Bronchial epithelial cell (primary cell): ENCODE results near the gene MUC20. TPM values are rescaled to one million over a fixed set of nuclear protein-coding genes. Genes with fewer than 3 reads are reported as not detected.
"Not testable (repeated sequence)": the region's sequence is repeated elsewhere in the genome, so short reads cannot be mapped to it uniquely, and the experiment has no call there.

Source experiments
- DNase-seq: peaks from one replicate; pipeline ENCODE4 v3.0.0-alpha.2; 2010; ENCODE audit warnings: low read depth
- FAIRE-seq: peaks from 2 replicates; lab custom pipeline; 2011; peaks lifted over from hg19 to GRCh38; lab: Jason Lieb, UNC
- H3K27me3 ChIP-seq: 2 replicates; pipeline ENCODE4 v1.5.1; 2011; ENCODE audit warnings: low read length; ENCODE audit not compliant: control insufficient read depth, insufficient read depth
- H3K36me3 ChIP-seq: 2 replicates; pipeline ENCODE4 v1.5.1; 2011; ENCODE audit warnings: low read length; ENCODE audit not compliant: control insufficient read depth, insufficient read depth
- H3K4me3 ChIP-seq: 2 replicates; pipeline ENCODE4 v1.5.1; 2011; ENCODE audit warnings: mild to moderate bottlenecking, low read depth, low read length, control low read depth
- total RNA-seq: library from RNA; depleted of rRNA; stranded (reverse); fragments of >200 nt; gene quantifications from 2 replicates; pipeline ENCODE4 v1.2.1, GENCODE V29; 2014
- TF ChIP-seq, protein P1 (sequence below): IDR thresholded peaks from 2 replicates; pipeline ENCODE4 v1.5.1; 2011; ENCODE audit warnings: mild to moderate bottlenecking, moderate library complexity, low read length, control low read depth, inconsistent platforms; ENCODE audit not compliant: insufficient read depth, severe bottlenecking

MUC20 gene
- total RNA-seq, 1 donor from 2014 or later, result 1.6 TPM

DNA sequence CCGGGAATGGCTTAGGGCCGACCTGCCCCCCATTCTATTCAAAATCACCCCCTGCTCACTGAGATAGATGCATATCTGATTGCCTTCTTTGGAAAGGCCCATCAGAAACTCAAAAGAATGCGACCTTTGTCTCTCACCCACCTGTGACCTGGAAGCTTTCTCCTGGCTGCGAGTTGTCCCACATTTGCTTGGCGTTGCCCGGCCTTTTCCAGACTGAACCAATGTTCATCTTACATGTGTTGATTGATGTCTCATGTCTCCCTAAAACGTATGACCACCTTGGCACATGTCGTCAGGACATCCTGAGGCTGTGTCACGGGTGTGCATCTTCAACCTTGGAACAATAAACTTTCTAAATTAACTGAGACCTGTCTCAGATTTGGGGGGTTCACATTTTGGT is 3.4 kb upstream of the MUC20 start:
- FAIRE-seq (no peak), DNase-seq (no peak)
- no peaks in the 10 kb centered on the region for H3K36me3 ChIP-seq
- H3K27me3 ChIP-seq, result peaks cover 15% of the 10 kb centered on the region
- no peak overlapping the region for H3K4me3 ChIP-seq
- TF ChIP-seq, protein P1, sequence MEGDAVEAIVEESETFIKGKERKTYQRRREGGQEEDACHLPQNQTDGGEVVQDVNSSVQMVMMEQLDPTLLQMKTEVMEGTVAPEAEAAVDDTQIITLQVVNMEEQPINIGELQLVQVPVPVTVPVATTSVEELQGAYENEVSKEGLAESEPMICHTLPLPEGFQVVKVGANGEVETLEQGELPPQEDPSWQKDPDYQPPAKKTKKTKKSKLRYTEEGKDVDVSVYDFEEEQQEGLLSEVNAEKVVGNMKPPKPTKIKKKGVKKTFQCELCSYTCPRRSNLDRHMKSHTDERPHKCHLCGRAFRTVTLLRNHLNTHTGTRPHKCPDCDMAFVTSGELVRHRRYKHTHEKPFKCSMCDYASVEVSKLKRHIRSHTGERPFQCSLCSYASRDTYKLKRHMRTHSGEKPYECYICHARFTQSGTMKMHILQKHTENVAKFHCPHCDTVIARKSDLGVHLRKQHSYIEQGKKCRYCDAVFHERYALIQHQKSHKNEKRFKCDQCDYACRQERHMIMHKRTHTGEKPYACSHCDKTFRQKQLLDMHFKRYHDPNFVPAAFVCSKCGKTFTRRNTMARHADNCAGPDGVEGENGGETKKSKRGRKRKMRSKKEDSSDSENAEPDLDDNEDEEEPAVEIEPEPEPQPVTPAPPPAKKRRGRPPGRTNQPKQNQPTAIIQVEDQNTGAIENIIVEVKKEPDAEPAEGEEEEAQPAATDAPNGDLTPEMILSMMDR, result no peak

DNA sequence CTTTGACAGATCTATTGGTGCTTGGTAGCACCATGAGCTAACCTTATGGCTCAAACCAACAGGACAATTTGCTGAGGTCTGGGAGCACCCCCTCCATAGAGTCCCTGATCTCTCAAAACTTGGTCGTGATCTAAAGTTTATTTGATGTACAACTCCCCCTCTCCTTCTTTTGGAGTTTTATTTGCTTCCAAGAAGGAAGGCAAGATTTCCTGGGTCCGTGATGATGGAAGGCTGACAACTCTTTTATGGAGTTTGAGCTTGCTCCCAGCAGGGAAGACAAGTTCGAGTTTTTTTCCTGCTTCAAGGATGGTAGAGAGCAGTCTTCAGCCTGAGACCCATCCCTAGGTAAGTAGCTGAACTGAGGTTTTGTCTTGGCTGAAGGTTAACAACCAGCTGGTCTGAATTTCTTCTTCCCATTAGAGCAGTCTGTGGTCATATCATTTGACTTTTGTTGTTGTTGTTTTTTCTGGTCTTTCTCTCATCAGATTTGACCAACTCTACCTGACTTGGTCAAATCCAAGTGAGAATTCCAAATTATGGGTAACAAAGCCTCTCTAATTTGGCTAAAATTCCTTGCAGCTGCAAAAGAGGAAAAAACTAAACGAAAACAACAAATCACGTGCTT is 2.8 kb upstream of the MUC20 start:
- DNase-seq (no peak), FAIRE-seq (no peak)
- TF ChIP-seq, protein P1, result no peak
- Histone ChIP-seq H3K4me3 (no peak overlapping the region), H3K27me3 (peaks cover 15% of the 10 kb centered on the region), H3K36me3 (no peaks in the 10 kb centered on the region)

DNA sequence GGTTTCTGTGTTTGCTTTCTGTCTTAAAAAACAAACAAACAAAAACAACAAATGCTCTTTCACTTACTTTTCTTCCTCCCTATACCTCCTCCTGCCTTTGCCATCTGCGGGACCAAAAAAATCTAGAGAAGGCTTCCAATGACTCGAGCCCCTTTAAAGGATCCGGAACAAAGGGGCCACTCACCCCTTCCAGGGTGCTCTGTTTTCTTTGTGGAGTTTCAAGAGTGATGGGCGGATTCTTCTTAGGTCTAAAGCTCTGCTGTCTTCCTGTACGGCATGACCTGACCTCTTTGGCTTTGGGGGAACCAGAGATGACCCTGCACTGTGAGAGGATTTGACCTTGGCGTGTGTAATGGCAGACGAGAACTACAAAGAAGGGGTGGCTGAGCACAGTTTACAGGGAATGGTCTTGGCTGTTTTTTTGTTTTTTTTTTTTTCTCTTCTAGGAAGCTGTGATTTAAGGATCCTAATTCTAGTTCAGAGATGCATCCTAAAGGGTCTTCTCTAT is 2.2 kb upstream of the MUC20 start:
- H3K27me3 ChIP-seq, result peaks cover 15% of the 10 kb centered on the region
- no peak overlapping the region for H3K4me3 ChIP-seq
- H3K36me3 ChIP-seq, result no peaks in the 10 kb centered on the region
- FAIRE-seq, result no peak
- no peak for DNase-seq
- TF ChIP-seq, protein P1, result no peak

DNA sequence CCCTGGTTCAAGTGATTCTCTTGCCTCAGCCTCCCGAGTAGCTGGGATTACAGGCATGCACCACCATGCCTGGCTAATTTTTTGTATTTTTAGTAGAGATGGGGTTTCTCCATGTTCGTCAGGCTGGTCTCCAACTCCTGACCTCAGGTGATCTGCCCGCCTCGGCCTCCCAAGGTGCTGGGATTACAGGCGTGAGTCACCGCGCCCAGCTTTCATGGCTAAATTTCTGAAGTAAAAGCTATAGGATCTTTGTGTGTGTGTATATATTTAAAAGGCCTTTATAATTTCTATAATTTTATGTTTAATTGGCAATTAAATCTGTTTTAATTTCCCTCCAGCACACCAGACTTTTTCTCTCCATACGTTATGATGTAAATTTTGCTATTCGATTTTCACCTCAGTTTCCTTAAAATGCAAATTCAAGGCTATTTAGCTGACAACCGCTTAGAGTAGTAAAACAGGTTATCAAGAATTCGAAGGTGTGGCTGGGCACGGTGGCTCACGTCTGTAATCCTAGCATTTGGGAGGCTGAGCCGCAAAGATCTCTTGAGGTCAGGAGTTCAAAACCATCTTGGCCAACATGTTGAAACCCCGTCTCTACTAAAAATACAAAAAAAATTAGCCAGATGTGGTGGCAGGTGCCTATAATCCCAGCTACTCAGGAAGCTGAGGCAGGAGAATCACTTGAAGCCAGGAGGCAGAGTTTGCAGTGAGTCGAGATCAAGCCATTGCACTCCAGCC is 1.1 kb upstream of the MUC20 start:
- H3K27me3 ChIP-seq, result peaks cover 12% of the 10 kb centered on the region
- not testable (repeated sequence) for H3K36me3 ChIP-seq, FAIRE-seq, H3K4me3 ChIP-seq
- DNase-seq, result peak; percentile 50

DNA sequence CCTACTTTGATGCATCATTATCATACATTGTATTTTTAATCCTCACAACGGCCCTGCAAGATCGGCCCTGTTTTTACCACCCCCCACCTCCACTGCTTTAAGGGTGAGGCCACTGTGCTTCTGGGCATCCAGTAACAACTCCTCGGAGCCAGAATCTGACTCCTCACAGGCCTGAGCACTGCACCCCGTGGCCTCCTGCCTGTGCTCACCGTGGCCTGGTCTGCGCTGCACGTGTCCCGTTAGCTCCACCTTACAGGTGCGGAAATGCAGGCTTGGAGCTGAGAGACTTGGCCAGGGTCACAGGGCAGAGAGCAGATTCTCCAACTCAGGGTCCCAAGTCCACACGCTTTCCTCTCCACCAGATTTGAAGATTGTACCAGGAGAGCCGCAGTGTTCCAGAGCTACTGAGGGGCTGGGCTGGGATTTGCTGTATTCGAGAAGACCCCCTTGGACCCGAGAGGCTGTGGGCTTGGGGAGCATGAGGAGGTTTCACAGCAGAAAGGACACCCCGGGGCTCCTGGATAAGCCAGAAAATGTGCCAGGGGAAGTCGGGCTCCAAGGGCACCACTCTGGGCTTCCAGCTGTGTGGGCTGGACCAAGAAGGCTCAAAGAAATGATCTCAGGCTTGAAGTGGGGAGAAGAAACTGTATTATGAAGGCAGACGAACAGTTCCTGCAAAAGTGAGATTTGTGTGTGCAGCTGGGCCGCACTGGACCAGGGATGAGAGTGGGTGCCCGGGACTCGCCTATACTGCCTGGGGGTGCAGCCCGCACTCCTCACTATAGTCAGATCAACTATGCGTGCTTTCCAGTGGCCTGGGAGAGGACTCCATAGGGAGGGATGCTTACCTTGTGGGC is 1.6 kb downstream of the MUC20 start:
- H3K36me3 ChIP-seq, DNase-seq, FAIRE-seq, H3K4me3 ChIP-seq: not testable (repeated sequence)
- H3K27me3 ChIP-seq, result peaks cover 12% of the 10 kb centered on the region

DNA sequence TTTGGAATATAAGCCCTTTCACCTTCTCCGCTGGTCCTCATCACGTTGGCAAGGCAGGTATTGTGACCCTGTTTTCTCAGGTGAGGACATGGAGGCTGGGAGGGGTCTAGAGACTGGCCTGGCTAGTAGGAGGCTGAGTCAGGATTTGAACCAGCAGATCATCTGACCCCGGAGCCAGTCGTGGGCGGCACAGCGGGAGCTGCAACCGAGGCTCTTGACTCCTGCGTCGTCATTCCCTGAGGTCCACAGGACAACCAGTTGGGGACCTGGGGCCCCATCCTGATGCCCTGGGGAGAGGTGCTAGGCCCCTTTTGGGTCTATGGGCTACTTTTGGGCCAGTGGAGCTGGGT is 2.2 kb downstream of the MUC20 start:
- not testable (repeated sequence) for H3K36me3 ChIP-seq, DNase-seq, H3K4me3 ChIP-seq, H3K27me3 ChIP-seq, FAIRE-seq

DNA sequence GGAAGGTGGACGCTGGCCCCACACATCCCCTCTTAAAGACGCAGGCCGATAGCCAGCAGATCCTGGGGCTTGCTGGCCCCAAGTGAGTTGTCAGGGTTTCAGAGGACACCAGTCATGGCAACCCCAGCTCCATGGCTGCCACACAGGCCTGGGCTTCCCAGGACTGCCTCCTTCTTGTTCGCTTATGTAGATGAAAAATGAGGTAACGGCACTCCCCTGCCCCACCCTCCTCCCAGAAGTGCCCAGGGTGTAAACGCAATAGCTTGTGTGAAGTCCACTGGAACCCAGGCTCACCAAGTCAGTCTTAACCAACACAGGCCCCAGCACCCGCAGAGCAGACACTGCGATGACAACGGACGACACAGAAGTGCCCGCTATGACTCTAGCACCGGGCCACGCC is 3.6 kb downstream of the MUC20 start:
- H3K27me3 ChIP-seq, FAIRE-seq, H3K4me3 ChIP-seq, DNase-seq, H3K36me3 ChIP-seq: not testable (repeated sequence)

DNA sequence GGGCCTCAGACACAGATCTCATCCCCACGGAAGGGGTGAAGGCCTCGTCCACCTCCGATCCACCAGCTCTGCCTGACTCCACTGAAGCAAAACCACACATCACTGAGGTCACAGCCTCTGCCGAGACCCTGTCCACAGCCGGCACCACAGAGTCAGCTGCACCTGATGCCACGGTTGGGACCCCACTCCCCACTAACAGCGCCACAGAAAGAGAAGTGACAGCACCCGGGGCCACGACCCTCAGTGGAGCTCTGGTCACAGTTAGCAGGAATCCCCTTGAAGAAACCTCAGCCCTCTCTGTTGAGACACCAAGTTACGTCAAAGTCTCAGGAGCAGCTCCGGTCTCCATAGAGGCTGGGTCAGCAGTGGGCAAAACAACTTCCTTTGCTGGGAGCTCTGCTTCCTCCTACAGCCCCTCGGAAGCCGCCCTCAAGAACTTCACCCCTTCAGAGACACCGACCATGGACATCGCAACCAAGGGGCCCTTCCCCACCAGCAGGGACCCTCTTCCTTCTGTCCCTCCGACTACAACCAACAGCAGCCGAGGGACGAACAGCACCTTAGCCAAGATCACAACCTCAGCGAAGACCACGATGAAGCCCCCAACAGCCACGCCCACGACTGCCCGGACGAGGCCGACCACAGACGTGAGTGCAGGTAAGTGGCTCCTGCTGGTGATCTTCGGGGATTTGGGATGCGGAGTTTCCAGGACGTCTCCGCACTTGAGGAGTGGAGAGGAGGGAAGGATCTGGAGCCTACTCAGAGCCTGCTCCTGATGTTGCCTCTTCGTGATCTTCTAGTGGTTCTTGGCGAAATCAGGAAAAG is 5.3 kb downstream of the MUC20 start:
- FAIRE-seq, result not testable (repeated sequence)

More for the DNA sequence above, 5.3 kb downstream of the MUC20 start:
- not testable (repeated sequence) for DNase-seq, H3K36me3 ChIP-seq, H3K27me3 ChIP-seq, H3K4me3 ChIP-seq
